ENCODE measurements around the gene YAF2.
"Not testable (repeated sequence)": the region's sequence is repeated elsewhere in the genome, so short reads cannot be mapped to it uniquely, and the experiment has no call there.

Gene YAF2

GRCh38 chr12:42255221-42255865 lies 17.3 kb upstream of the YAF2 start:
- H3K27ac ChIP-seq: no peak overlapping the region
- TF ChIP-seq CTCF (IDR thresholded peaks at IDR 0.05) (0 out of 2 replicates have a peak, but pooled peaks have one; percentile 2), ZFX (IDR thresholded peaks at IDR 0.05; ENCODE audit: borderline replicate concordance) (no peak)

GRCh38 chr12:42252645-42253044 lies 14.6 kb upstream of the YAF2 start:
- H3K27ac ChIP-seq: not testable (repeated sequence)

- H3K27ac ChIP-seq: not testable (repeated sequence)
These were observed 11.0 kb upstream of the YAF2 start for GRCh38 chr12:42249033-42249432.

GRCh38 chr12:42240131-42240750 lies 2.2 kb upstream of the YAF2 start:
- TF ChIP-seq ZFX (IDR thresholded peaks at IDR 0.05; ENCODE audit: borderline replicate concordance): no peak
- TF ChIP-seq CTCF (IDR thresholded peaks at IDR 0.05): no peak
- no peak overlapping the region for H3K27ac ChIP-seq

- no peak for TF ChIP-seq ZFX (IDR thresholded peaks at IDR 0.05; ENCODE audit: borderline replicate concordance)
- TF ChIP-seq CTCF (IDR thresholded peaks at IDR 0.05): no peak; the same call in 1 of the 2 replicates
- peak overlapping the region; percentile 80 for H3K27ac ChIP-seq
These were observed 202 bp downstream of the YAF2 start for GRCh38 chr12:42237853-42238239.

- H3K27ac ChIP-seq: peak overlapping the region; percentile 80
- TF ChIP-seq CTCF (IDR thresholded peaks at IDR 0.05) (peak; percentile 83), ZFX (IDR thresholded peaks at IDR 0.05; ENCODE audit: borderline replicate concordance) (no peak)
These were observed 796 bp downstream of the YAF2 start for GRCh38 chr12:42237052-42237852.

- no peak overlapping the region for H3K27ac ChIP-seq
- TF ChIP-seq ZFX (IDR thresholded peaks at IDR 0.05; ENCODE audit: borderline replicate concordance) (no peak), CTCF (IDR thresholded peaks at IDR 0.05) (no peak)
These were observed 2.0 kb downstream of the YAF2 start for GRCh38 chr12:42236017-42236416.

GRCh38 chr12:42235426-42235825 lies 2.6 kb downstream of the YAF2 start:
- no peak overlapping the region for H3K27ac ChIP-seq

More at GRCh38 chr12:42235426-42235825, 2.6 kb downstream of the YAF2 start:
- no peak for TF ChIP-seq CTCF (IDR thresholded peaks at IDR 0.05)
- no peak for TF ChIP-seq ZFX (IDR thresholded peaks at IDR 0.05; ENCODE audit: borderline replicate concordance)
